T-helper 22 cell (primary cell): ENCODE data around the gene KIF2B.
"Not testable (repeated sequence)": the region's sequence is repeated elsewhere in the genome, so short reads cannot be mapped to it uniquely, and the experiment has no call there.

Source experiments
- DNase-seq: peaks from one replicate; pipeline ENCODE4 v3.0.0-alpha.2; 2020; ENCODE audit warnings: low read depth

The KIF2B gene

DNA sequence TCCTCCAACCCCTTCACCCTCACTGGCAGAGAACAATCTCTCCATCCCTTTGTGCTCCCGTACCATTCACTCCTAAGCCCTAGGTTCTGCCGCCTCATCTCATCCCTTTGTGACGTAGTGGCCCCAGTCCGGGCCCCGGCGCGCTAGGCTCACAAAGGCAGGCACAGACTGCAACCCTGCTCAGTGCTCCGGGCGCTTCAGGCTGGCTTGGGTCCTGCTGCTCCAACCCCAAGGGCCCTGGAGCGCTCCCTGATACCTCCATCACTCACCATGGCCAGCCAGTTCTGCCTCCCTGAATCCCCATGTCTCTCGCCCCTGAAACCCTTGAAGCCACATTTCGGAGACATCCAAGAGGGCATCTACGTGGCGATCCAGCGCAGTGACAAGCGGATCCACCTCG lies at the start of gene KIF2B:
Gene KIF2B, plus strand, starts transcription at position 164 of the 400 bp plus-strand sequence. Its CDS starts 107 bp downstream, at position 271.
- DNase-seq = no peak

- DNase-seq = no peak
These were observed 42.4 kb upstream of the KIF2B start for GRCh38 chr17:53780320-53780719.

DNA sequence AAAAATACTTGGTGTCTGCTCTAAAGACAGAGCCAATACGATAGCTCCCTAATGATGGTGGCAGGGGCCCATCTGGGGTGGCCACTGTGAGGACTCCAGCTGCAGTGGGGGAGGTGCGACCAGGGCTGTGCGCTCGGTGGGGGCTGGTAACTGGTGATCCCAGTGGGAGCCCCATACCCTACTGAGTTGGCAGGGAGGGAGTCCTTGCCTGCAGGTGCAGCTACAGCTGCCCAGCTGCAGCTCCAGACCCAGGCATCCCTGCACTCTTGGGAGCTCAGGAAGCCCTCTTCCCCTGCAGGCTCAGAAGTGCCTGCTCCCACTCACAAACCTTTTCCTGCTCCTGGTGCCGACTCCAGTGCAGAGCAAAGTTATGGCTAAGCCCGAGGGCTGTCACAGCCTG lies 31.2 kb upstream of the KIF2B start:
- no peak for DNase-seq

GRCh38 chr17:53792451-53792850 lies 30.3 kb upstream of the KIF2B start:
- DNase-seq = no peak

DNA sequence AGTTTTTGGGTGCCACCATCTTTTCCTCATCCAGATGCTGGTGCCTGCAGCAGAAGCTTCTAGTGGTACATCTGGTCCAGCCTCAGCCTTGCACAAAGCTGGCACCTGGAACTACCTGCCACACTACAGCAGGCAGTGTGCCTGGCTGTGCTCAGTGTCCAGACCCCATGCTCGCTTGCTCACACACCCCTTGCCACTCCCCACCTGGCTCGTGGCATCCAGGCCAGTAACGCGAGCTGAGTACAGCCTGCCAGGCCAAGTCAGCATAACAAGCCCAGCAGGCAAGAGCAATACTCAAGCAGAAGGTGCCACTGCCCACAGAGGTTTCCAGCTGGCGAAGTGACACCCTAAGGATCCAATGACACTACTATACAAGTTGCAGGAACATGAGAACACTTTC lies 29.7 kb upstream of the KIF2B start:
- DNase-seq = no peak

GRCh38 chr17:53794875-53795274 lies 27.9 kb upstream of the KIF2B start:
- no peak for DNase-seq

GRCh38 chr17:53796642-53797041 lies 26.1 kb upstream of the KIF2B start:
- no peak for DNase-seq

GRCh38 chr17:53797501-53797900 lies 25.2 kb upstream of the KIF2B start:
- DNase-seq = no peak

DNA sequence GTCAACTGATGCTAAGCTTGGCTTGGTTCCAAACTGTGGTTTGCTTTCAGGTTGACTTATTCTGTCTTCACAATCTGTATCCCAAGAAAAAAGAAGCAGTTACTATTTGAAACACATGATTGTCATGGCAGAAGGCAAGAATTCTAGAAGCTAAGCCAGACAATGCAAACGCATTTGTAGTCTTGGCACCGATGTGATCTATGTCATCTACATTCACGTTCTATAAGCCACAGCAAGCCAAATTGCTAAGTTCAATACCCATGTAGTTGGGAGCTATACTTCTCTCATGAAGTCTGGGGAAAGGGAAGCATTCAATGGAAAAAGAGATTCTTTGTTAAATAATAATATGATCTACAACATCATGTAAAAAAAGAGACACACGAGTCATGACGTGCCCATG lies 18.3 kb upstream of the KIF2B start:
- no peak for DNase-seq

DNA sequence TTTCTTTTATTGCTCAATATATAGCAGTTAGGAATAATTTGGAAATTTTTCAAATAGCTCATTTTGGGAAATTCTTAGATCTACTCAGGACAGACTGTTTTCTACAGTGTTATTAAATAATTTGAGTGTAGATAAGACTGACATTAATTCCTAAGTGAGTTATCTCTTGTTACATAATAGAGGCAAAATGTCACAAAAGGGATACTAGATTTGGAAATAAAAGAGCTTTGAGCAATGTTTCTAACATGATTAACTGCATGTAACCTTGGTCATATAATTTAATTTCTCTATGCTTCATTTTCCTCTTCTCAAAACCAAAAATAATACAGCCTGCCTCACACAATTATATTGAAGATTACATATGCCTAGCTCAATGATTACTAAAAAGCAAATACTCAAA lies 16.3 kb upstream of the KIF2B start:
- no peak for DNase-seq

- no peak for DNase-seq
These were observed 15.4 kb upstream of the KIF2B start for GRCh38 chr17:53807286-53807685.

GRCh38 chr17:53818271-53818670 lies 4.5 kb upstream of the KIF2B start:
- DNase-seq = no peak

- DNase-seq = no peak
These were observed 3.8 kb upstream of the KIF2B start for GRCh38 chr17:53818929-53819328.

- DNase-seq = no peak
These were observed 2.8 kb upstream of the KIF2B start for GRCh38 chr17:53819956-53820355.

DNA sequence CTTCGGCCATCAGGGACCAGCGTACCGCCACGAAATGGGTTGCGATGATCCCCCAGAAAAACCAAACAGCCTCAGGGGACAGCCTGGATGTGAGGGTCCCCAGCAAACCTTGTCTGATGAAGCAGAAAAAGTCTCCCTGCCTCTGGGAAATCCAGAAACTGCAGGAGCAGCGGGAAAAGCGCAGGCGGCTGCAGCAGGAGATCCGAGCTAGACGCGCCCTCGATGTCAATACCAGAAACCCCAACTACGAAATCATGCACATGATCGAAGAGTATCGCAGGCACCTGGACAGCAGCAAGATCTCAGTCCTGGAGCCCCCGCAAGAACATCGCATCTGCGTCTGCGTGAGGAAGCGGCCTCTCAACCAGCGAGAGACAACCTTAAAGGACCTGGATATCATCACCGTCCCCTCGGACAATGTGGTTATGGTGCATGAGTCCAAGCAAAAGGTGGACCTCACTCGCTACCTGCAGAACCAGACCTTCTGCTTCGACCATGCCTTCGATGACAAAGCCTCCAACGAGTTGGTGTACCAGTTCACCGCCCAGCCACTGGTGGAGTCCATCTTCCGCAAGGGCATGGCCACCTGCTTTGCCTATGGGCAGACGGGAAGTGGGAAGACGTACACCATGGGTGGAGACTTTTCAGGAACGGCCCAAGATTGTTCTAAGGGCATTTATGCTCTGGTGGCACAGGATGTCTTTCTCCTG lies 769 bp downstream of the KIF2B start:
- DNase-seq = no peak

GRCh38 chr17:53834771-53835170 lies 12.0 kb downstream of the KIF2B start:
- not testable (repeated sequence) for DNase-seq

DNA sequence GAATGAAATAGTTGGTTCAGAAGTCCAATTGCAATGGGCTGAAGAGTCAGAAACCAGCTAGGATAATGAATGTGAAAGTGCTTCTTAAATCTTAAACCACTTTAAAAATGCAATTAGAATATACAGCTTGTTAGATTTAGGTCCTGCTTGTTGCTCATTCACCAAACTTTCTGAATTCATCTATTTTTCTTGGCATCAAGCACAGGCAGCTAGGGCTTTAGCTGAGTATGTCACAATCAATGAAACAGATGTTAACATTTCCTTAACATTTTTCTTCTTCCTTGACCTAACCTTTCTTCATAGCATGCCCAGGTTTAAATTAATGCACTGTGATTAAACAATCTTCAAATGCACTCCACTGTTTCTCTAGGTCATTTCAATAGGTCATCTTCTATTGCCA lies 14.4 kb downstream of the KIF2B start:
- no peak for DNase-seq

DNA sequence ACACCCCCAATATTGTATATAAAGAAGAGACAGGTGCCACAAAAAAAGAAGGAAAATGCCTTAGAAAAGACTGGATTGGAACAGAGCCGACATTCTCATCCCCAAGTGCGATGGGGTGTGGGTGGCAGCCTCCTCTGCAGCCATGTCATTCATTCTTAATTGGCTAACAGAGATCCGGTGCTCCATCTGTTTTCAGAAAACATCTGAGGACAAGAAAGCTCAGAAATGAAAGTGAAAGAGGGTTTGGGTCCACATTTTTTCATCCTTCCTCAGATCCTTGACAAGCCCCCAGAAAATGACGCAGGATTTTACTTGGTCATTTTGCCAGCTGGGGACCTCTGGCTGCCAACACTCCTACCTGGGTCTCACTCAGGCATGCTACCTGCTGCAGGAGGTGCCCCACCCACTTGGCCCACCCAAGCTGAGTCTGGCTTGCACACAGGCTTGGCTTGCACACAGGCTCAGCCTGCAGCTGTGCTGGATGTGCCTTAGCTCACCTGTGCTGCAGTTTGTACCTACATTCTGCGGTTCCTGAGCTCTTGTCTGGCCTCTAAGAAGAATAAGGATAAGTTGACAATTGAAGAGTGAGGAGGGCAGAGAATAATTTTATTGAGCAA lies 21.9 kb downstream of the KIF2B start:
- no peak for DNase-seq

DNA sequence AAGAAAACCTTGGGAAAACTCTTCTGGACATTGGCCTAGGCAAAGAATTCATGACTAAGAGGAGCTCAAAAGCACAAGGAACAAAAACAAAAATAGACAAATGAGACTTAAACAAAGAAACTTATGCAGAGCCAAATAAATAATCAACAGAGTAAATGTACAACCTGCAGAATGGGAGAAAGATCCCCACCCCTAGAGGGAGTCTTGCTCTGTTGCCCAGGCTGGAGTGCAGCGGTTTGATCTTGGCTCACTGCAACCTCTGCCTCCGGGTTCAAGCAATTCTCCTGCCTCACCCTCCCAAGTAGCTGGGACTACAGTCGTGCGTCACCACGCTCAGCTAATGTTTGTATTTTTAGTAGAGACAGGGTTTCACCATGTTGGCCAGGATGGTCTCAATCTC lies 48.4 kb downstream of the KIF2B start:
- DNase-seq = not testable (repeated sequence)
